ENCODE measurements around the gene SYNJ2.

SYNJ2 gene

GRCh38 chr6:158072083-158072721 lies 90.5 kb downstream of the SYNJ2 start:
- H3K27ac ChIP-seq (ENCODE audit: low read length): peak overlapping the region; percentile 68

GRCh38 chr6:158073776-158074175 lies 92.1 kb downstream of the SYNJ2 start:
- Histone ChIP-seq H3K4me2 (ENCODE audit: insufficient read depth, low read length) (no peak overlapping the region), H3K4me1 (ENCODE audit: insufficient read depth, low read length) (peaks cover 10% of the 10 kb centered on the region), H3K36me3 (ENCODE audit: insufficient read depth, low read length) (peaks cover 58% of the 10 kb centered on the region), H3K79me2 (ENCODE audit: insufficient read depth, low read length) (no peaks in the 10 kb centered on the region), H3K9ac (ENCODE audit: low read depth, low read length) (no peak overlapping the region), H4K20me1 (ENCODE audit: insufficient read depth, low read length) (no peaks in the 10 kb centered on the region), H3K4me3 (ENCODE audit: low read depth in 1 of 2, low read length in 2 of 2) (no peak overlapping the region), H2AFZ (ENCODE audit: low read depth, low read length) (no peak overlapping the region), H3K27ac (ENCODE audit: low read length) (no peak overlapping the region), H3K9me3 (ENCODE audit: insufficient read depth, low read length, severe bottlenecking) (no peaks in the 10 kb centered on the region), H3K27me3 (ENCODE audit: insufficient read depth, low read length, poor library complexity) (no peaks in the 10 kb centered on the region)
- no peak for TF ChIP-seq CTCF (IDR thresholded peaks at IDR 0.05; ENCODE audit: borderline replicate concordance, extremely low read depth, low read length, poor library complexity, severe bottlenecking)
- TF ChIP-seq EZH2 (IDR thresholded peaks at IDR 0.05; ENCODE audit: borderline replicate concordance, low read depth, low read length, severe bottlenecking): no peak
- ATAC-seq (ENCODE audit: insufficient read depth, low read depth) (no peak), DNase-seq (no peak)

More at GRCh38 chr6:158072083-158072721, 90.5 kb downstream of the SYNJ2 start:
- peak; percentile 84 for ATAC-seq (ENCODE audit: insufficient read depth, low read depth)
- no peaks in the 10 kb centered on the region for H3K9me3 ChIP-seq (ENCODE audit: insufficient read depth, low read length, severe bottlenecking)
- H3K9ac ChIP-seq (ENCODE audit: low read depth, low read length): no peak overlapping the region
- peaks cover 10% of the 10 kb centered on the region for H3K4me1 ChIP-seq (ENCODE audit: insufficient read depth, low read length)
- no peak overlapping the region for H3K4me3 ChIP-seq (ENCODE audit: low read depth in 1 of 2, low read length in 2 of 2)
- peaks cover 57% of the 10 kb centered on the region for H3K36me3 ChIP-seq (ENCODE audit: insufficient read depth, low read length)
- peak overlapping the region; percentile 69 for H2AFZ ChIP-seq (ENCODE audit: low read depth, low read length)
- no peaks in the 10 kb centered on the region for H3K79me2 ChIP-seq (ENCODE audit: insufficient read depth, low read length)
- TF ChIP-seq CTCF (IDR thresholded peaks at IDR 0.05; ENCODE audit: borderline replicate concordance, extremely low read depth, low read length, poor library complexity, severe bottlenecking) (peak; percentile 85), EZH2 (IDR thresholded peaks at IDR 0.05; ENCODE audit: borderline replicate concordance, low read depth, low read length, severe bottlenecking) (no peak)
- H3K4me2 ChIP-seq (ENCODE audit: insufficient read depth, low read length): peak overlapping the region; percentile 27; the same call in 1 of the 2 replicates
- peak; percentile 75 for DNase-seq
- no peaks in the 10 kb centered on the region for H4K20me1 ChIP-seq (ENCODE audit: insufficient read depth, low read length)
- no peaks in the 10 kb centered on the region for H3K27me3 ChIP-seq (ENCODE audit: insufficient read depth, low read length, poor library complexity)

GRCh38 chr6:158076548-158076947 lies 94.9 kb downstream of the SYNJ2 start:
- no peaks in the 10 kb centered on the region for H4K20me1 ChIP-seq (ENCODE audit: insufficient read depth, low read length)
- H3K9me3 ChIP-seq (ENCODE audit: insufficient read depth, low read length, severe bottlenecking): no peaks in the 10 kb centered on the region
- no peak for DNase-seq
- H3K4me3 ChIP-seq (ENCODE audit: low read depth in 1 of 2, low read length in 2 of 2): no peak overlapping the region
- ATAC-seq (ENCODE audit: insufficient read depth, low read depth): no peak
- H3K27ac ChIP-seq (ENCODE audit: low read length): no peak overlapping the region
- no peak overlapping the region for H3K9ac ChIP-seq (ENCODE audit: low read depth, low read length)
- no peaks in the 10 kb centered on the region for H3K79me2 ChIP-seq (ENCODE audit: insufficient read depth, low read length)
- H3K27me3 ChIP-seq (ENCODE audit: insufficient read depth, low read length, poor library complexity): no peaks in the 10 kb centered on the region
- H3K4me1 ChIP-seq (ENCODE audit: insufficient read depth, low read length): peaks cover 10% of the 10 kb centered on the region
- H3K36me3 ChIP-seq (ENCODE audit: insufficient read depth, low read length): peaks cover 45% of the 10 kb centered on the region
- no peak overlapping the region for H2AFZ ChIP-seq (ENCODE audit: low read depth, low read length)
- no peak for TF ChIP-seq CTCF (IDR thresholded peaks at IDR 0.05; ENCODE audit: borderline replicate concordance, extremely low read depth, low read length, poor library complexity, severe bottlenecking)
- no peak for TF ChIP-seq EZH2 (IDR thresholded peaks at IDR 0.05; ENCODE audit: borderline replicate concordance, low read depth, low read length, severe bottlenecking)
- H3K4me2 ChIP-seq (ENCODE audit: insufficient read depth, low read length): no peak overlapping the region
